AG04450 (cell line): ENCODE results near the gene CDCA5. TPM values are rescaled to one million over a fixed set of nuclear protein-coding genes. Genes with fewer than 3 reads are reported as not detected.

ENCODE experiments used
- CTCF ChIA-PET: fragments of 300-600, 350-600 bp; formaldehyde crosslinking; extraction: SDS; loops from one replicate; lab custom pipeline; 2022; ENCODE audit warnings: antibody characterized with exemption, inconsistent platforms; lab: Charles Lee
- POLR2A ChIA-PET: fragments of 350-600 bp; formaldehyde crosslinking; extraction: SDS; loops from one replicate; lab custom pipeline; 2021; ENCODE audit warnings: antibody characterized with exemption, inconsistent platforms; lab: Yijun Ruan, JAX
- DNase-seq: peaks from one replicate; pipeline ENCODE4 v3.0.0-alpha.2; 2011; ENCODE audit warnings: low read depth, low spot score
- H3K27ac ChIP-seq: one replicate; pipeline ENCODE4 v1.5.1; 2012; ENCODE audit warnings: low read depth, low read length, control low read depth
- H3K27me3 ChIP-seq: one replicate; pipeline ENCODE4 v1.6.0; 2012; ENCODE audit warnings: low read length; ENCODE audit not compliant: control insufficient read depth, insufficient read depth
- H3K4me3 ChIP-seq: 2 replicates; pipeline ENCODE4 v1.5.1; 2011; ENCODE audit warnings: mild to moderate bottlenecking, low read depth, low read length, control low read depth
- H3K9me3 ChIP-seq: 2 replicates; pipeline ENCODE4 v1.5.1; 2012; ENCODE audit warnings: low read length; ENCODE audit not compliant: control insufficient read depth, insufficient read depth
- CTCF ChIP-seq: IDR thresholded peaks from 2 replicates; pipeline ENCODE4 v1.5.1; 2011; ENCODE audit warnings: low read depth, low read length, control low read depth, inconsistent platforms
- polyA plus RNA-seq: library from polyadenylated mRNA; depleted of rRNA; stranded (reverse); fragments of >200 nt; gene quantifications from 2 replicates; pipeline ENCODE4 v1.2.3, GENCODE V29; 2011

The CDCA5 gene
- polyA plus RNA-seq, 1 experiment: 5.2 TPM

- ChIA-PET POLR2A (no interaction called here), CTCF (no interaction called here)
- no peak for DNase-seq
- Histone ChIP-seq H3K9me3 (no peaks in the 10 kb centered on the region; the same call in 1 of the 2 replicates), H3K4me3 (no peak overlapping the region), H3K27me3 (no peaks in the 10 kb centered on the region), H3K27ac (no peak overlapping the region)
- TF ChIP-seq CTCF: no peak
These were observed 38.8 kb downstream of the CDCA5 start for GRCh38 chr11:65045061-65045460.

DNA sequence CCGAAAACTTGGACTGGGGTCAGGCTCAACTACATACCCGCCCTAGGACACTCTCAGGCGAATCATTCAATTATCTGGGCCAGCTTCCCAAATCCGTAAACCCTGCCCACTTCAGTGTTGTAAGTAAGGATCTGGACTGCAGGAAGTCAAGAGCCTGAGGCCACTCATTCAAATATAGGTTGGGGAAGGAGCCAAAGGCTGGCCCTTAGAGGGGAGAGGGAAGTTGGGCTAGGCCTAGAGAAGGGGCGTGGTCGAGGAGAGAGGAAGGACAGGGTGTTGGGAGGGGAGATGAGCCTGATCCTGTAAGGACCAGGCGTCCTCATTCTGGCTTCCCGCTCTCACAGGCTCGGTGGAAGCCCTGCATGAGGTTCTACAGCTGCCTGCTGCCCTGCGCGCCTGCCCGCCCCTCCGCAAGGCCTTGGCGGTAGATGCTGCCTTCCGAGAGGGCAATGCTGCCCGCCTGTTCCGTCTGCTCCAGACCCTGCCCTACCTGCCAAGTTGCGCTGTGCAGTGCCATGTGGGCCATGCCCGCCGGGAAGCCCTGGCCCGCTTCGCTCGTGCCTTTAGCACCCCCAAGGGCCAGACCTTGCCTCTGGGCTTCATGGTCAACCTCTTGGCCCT, 39.8 kb downstream of the CDCA5 start:
- Histone ChIP-seq H3K27me3 (no peaks in the 10 kb centered on the region), H3K9me3 (no peaks in the 10 kb centered on the region; the same call in 1 of the 2 replicates), H3K27ac (no peak overlapping the region), H3K4me3 (no peak overlapping the region)
- CTCF ChIA-PET: no interaction called here
- no peak for TF ChIP-seq CTCF
- no peak for DNase-seq
- POLR2A ChIA-PET: no interaction called here

DNA sequence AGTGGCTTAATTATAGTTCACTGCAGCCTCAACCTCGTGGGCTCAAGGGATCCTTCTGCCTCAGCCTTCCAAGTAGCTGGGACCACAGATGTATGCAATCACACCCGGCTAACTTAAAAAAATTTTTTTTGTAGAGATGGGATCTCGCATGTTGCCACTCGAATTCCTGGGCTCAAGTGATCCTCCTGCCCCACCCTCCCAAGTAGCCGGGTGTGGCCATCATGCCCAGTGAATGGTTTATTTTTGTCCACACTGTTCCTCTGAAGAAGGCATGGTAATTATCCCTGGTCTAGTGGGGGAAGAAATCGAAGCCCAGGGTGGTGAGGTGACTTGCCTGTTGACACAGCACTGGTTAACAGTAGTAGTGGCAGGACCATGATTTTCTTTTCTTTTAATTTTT, 40.9 kb downstream of the CDCA5 start:
- Histone ChIP-seq H3K27me3 (no peaks in the 10 kb centered on the region), H3K9me3 (no peaks in the 10 kb centered on the region; the same call in 1 of the 2 replicates), H3K27ac (no peak overlapping the region), H3K4me3 (no peak overlapping the region)
- CTCF ChIA-PET: no interaction called here
- TF ChIP-seq CTCF: no peak
- POLR2A ChIA-PET: no interaction called here
- DNase-seq: no peak

- DNase-seq: peak; percentile 83
- H3K9me3 ChIP-seq: no peaks in the 10 kb centered on the region; the same call in 1 of the 2 replicates
- TF ChIP-seq CTCF: no peak
- H3K4me3 ChIP-seq: peak within 1 kb of the TSS; percentile 71
- peak within 1 kb of the TSS; percentile 94 for H3K27ac ChIP-seq
- CTCF ChIA-PET: interaction anchor here (0.6 to 1.9 kb wide), 3 partner anchors 12 to 686 kb away, joined by 3 to 7 read pairs (median 4); partner anchors contain the start of gene ARL2
- no peaks in the 10 kb centered on the region for H3K27me3 ChIP-seq
- POLR2A ChIA-PET: interaction anchor here (0.5 to 1.4 kb wide), 4 partner anchors 14 to 94 kb away, joined by 3 to 4 read pairs (median 3); partner anchors contain the start of genes ARL2 and SNX15
These were observed 42.8 kb downstream of the CDCA5 start, which contains the start of gene SAC3D1 for GRCh38 chr11:65040847-65041622. Gene SAC3D1, plus strand, starts transcription at chr11:65041210. Its CDS starts 83 bp downstream, at chr11:65041293.
